GM23248 (cell line): ENCODE measurements around the gene NCBP2.

Experiments
- EZH2 ChIP-seq: fragments of 200-600 bp; sonication (generic); IDR thresholded peaks from 2 replicates; pipeline ENCODE4 v1.6.1; 2018; ENCODE audit warnings: antibody characterized with exemption, mild to moderate bottlenecking; ENCODE audit not compliant: insufficient read depth, poor library complexity, severe bottlenecking
- EZH2phosphoT487 ChIP-seq: fragments of 200-600 bp; sonication (generic); IDR thresholded peaks from 2 replicates; pipeline ENCODE4 v1.6.1; 2018; ENCODE audit warnings: antibody characterized with exemption, moderate library complexity, mild to moderate bottlenecking, low read depth; ENCODE audit not compliant: insufficient read depth

- no peak for TF ChIP-seq EZH2phosphoT487
- no peak for TF ChIP-seq EZH2
Observed at GRCh38 chr3:196914866-196915265, 27.5 kb downstream of the NCBP2 start.
